ENCODE results near the gene CAST. TPM values are rescaled to one million over a fixed set of nuclear protein-coding genes. Genes with fewer than 3 reads are reported as not detected.
A peak's percentile ranks its signal among the peaks of the same experiment; 100 is the strongest.

The CAST gene
- total RNA-seq, 1 donor from 2014 or later = 174 TPM

DNA sequence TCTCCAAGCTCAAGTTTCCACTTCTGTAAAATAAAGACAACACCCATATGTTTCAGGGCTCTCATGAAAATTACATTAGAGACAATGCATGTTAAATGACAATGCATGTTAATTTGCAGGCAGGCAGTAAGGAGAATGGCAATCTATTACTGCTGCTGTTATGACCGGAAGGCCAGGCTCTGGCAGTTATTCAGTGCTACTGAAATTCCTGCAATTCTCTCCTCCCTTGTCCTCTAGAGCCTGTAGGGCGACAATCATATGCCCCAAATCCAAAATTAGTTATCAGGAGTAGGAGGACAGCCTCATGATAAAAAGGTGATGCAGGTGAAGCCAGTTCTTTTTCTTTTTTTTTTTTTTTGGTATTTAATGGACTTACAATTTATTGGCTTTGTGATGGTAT lies 42.2 kb upstream of the CAST start:
- TF ChIP-seq, protein P1, sequence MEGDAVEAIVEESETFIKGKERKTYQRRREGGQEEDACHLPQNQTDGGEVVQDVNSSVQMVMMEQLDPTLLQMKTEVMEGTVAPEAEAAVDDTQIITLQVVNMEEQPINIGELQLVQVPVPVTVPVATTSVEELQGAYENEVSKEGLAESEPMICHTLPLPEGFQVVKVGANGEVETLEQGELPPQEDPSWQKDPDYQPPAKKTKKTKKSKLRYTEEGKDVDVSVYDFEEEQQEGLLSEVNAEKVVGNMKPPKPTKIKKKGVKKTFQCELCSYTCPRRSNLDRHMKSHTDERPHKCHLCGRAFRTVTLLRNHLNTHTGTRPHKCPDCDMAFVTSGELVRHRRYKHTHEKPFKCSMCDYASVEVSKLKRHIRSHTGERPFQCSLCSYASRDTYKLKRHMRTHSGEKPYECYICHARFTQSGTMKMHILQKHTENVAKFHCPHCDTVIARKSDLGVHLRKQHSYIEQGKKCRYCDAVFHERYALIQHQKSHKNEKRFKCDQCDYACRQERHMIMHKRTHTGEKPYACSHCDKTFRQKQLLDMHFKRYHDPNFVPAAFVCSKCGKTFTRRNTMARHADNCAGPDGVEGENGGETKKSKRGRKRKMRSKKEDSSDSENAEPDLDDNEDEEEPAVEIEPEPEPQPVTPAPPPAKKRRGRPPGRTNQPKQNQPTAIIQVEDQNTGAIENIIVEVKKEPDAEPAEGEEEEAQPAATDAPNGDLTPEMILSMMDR (IDR thresholded peaks at IDR 0.05; ENCODE audit: insufficient read depth, low read length, poor library complexity, severe bottlenecking) = no peak

DNA sequence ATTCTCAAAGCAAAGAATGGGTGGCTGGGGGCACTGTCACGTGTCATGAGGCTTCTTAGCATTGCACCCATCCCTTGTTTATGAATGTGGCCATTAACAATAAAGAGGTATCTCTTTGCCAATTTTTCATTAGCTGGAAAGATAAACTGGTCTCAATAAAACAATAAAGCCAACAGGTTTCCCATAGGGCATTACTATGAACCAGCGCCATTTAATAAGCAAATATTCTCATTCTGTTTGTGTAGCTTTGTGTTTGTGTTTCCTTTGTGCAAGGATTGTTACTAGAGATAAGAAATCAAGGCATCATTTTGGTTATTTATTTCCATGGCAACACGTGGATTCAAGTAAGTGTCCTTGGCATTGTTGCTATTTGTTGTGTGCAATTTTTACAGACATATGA lies 37.6 kb upstream of the CAST start:
- Histone ChIP-seq H3K27me3 (ENCODE audit: control insufficient read depth, insufficient read depth, low read length) (no peaks in the 10 kb centered on the region), H3K4me3 (ENCODE audit: low read depth, low read length) (no peak overlapping the region), H3K36me3 (ENCODE audit: control insufficient read depth, insufficient read depth, low read length) (no peaks in the 10 kb centered on the region)
- TF ChIP-seq, protein P1 (IDR thresholded peaks at IDR 0.05; ENCODE audit: insufficient read depth, low read length, poor library complexity, severe bottlenecking) = no peak
- no peak for DNase-seq (ENCODE audit: low read depth)

More for the DNA sequence above, 42.2 kb upstream of the CAST start:
- Histone ChIP-seq H3K36me3 (ENCODE audit: control insufficient read depth, insufficient read depth, low read length) (no peaks in the 10 kb centered on the region), H3K27me3 (ENCODE audit: control insufficient read depth, insufficient read depth, low read length) (no peaks in the 10 kb centered on the region), H3K4me3 (ENCODE audit: low read depth, low read length) (no peak overlapping the region)
- no peak for DNase-seq (ENCODE audit: low read depth)

GRCh38 chr5:96625365-96625764 lies 36.8 kb upstream of the CAST start:
- Histone ChIP-seq H3K27me3 (ENCODE audit: control insufficient read depth, insufficient read depth, low read length) (no peaks in the 10 kb centered on the region), H3K4me3 (ENCODE audit: low read depth, low read length) (no peak overlapping the region), H3K36me3 (ENCODE audit: control insufficient read depth, insufficient read depth, low read length) (no peaks in the 10 kb centered on the region)
- TF ChIP-seq, protein P1 (IDR thresholded peaks at IDR 0.05; ENCODE audit: insufficient read depth, low read length, poor library complexity, severe bottlenecking) = no peak
- DNase-seq (ENCODE audit: low read depth) = no peak

DNA sequence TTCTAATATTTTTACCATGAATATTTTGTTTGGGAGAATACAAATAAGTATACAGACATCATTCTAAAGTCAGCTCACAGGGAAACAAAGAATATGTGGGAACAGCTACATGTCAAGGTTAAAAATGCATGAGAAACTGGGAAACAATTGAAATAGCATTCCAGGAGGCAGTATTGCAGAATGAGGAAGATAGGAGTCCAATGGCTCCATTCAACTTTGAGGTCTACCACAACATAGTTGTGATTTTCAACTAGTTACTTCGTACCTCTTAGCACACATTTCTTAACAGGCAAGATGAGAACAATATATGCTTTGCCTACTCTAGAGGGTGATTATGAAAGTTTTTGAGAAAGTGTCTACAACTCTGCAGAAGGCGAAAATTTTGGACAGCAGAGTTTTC lies 35.2 kb upstream of the CAST start:
- no peaks in the 10 kb centered on the region for H3K36me3 ChIP-seq (ENCODE audit: control insufficient read depth, insufficient read depth, low read length)
- no peak overlapping the region for H3K4me3 ChIP-seq (ENCODE audit: low read depth, low read length)
- DNase-seq (ENCODE audit: low read depth) = peak; percentile 84
- TF ChIP-seq, protein P1 (IDR thresholded peaks at IDR 0.05; ENCODE audit: insufficient read depth, low read length, poor library complexity, severe bottlenecking) = no peak
- H3K27me3 ChIP-seq (ENCODE audit: control insufficient read depth, insufficient read depth, low read length) = no peaks in the 10 kb centered on the region

GRCh38 chr5:96627792-96628398 lies 34.3 kb upstream of the CAST start:
- DNase-seq (ENCODE audit: low read depth) = no peak
- TF ChIP-seq, protein P1 (IDR thresholded peaks at IDR 0.05; ENCODE audit: insufficient read depth, low read length, poor library complexity, severe bottlenecking) = no peak
- no peaks in the 10 kb centered on the region for H3K27me3 ChIP-seq (ENCODE audit: control insufficient read depth, insufficient read depth, low read length)
- no peak overlapping the region for H3K4me3 ChIP-seq (ENCODE audit: low read depth, low read length)
- H3K36me3 ChIP-seq (ENCODE audit: control insufficient read depth, insufficient read depth, low read length) = no peaks in the 10 kb centered on the region

GRCh38 chr5:96628406-96628805 lies 33.8 kb upstream of the CAST start:
- TF ChIP-seq, protein P1 (IDR thresholded peaks at IDR 0.05; ENCODE audit: insufficient read depth, low read length, poor library complexity, severe bottlenecking) = no peak
- Histone ChIP-seq H3K36me3 (ENCODE audit: control insufficient read depth, insufficient read depth, low read length) (no peaks in the 10 kb centered on the region), H3K4me3 (ENCODE audit: low read depth, low read length) (no peak overlapping the region), H3K27me3 (ENCODE audit: control insufficient read depth, insufficient read depth, low read length) (no peaks in the 10 kb centered on the region)
- no peak for DNase-seq (ENCODE audit: low read depth)
